Fibroblast of lung (primary cell): ENCODE data around the gene ZNF280C. TPM values are rescaled to one million over a fixed set of nuclear protein-coding genes. Genes with fewer than 3 reads are reported as not detected.

Source experiments
- DNase-seq, 2 donors: peaks; one replicate each; pipeline versions ENCODE4 v3.0.0 to v3.0.0-alpha.2; 2010; ENCODE audit warnings: low read depth in 2 of 2
- H2AFZ ChIP-seq: 2 replicates; pipeline ENCODE4 v1.5.1; 2012; ENCODE audit warnings: low read length, control low read depth, inconsistent platforms
- H3K27ac ChIP-seq: 2 replicates; pipeline ENCODE4 v1.5.1; 2011; ENCODE audit warnings: low read length, control low read depth; ENCODE audit not compliant: insufficient read depth
- H3K27me3 ChIP-seq: 2 replicates; pipeline ENCODE4 v1.5.1; 2011; ENCODE audit warnings: mild to moderate bottlenecking, low read length; ENCODE audit not compliant: control insufficient read depth, insufficient read depth
- H3K36me3 ChIP-seq: 2 replicates; pipeline ENCODE4 v1.5.1; 2011; ENCODE audit warnings: low read length; ENCODE audit not compliant: control insufficient read depth, insufficient read depth
- H3K4me1 ChIP-seq: 2 replicates; pipeline ENCODE4 v1.5.1; 2011; ENCODE audit warnings: low read length; ENCODE audit not compliant: control insufficient read depth, insufficient read depth; ENCODE audit errors: extremely low read depth
- H3K4me2 ChIP-seq: 2 replicates; pipeline ENCODE4 v1.5.1; 2011; ENCODE audit warnings: low read length, control low read depth; ENCODE audit not compliant: insufficient read depth; ENCODE audit errors: extremely low read depth
- H3K4me3 ChIP-seq, 4 experiments: fragments of 200-600 bp in 1 of 4; sonication (generic) in 1 of 4; replicated peaks in 1 of 4; 2 replicates each; pipeline ENCODE4 v1.5.1; 2011 to 2016; ENCODE audit warnings: low read length in 4 of 4, low read depth in 3 of 4, mild to moderate bottlenecking in 3 of 4, control low read depth in 2 of 4, inconsistent platforms in 1 of 4, mixed read lengths in 1 of 4; ENCODE audit not compliant: insufficient read depth in 1 of 4; ENCODE audit errors: control extremely low read depth in 1 of 4
- H3K79me2 ChIP-seq: 2 replicates; pipeline ENCODE4 v1.5.1; 2012; ENCODE audit warnings: mild to moderate bottlenecking, low read length, inconsistent platforms; ENCODE audit not compliant: control insufficient read depth, insufficient read depth
- H3K9ac ChIP-seq: 2 replicates; pipeline ENCODE4 v1.5.1; 2011; ENCODE audit warnings: mild to moderate bottlenecking, low read length, control low read depth; ENCODE audit not compliant: insufficient read depth
- H3K9me3 ChIP-seq: 2 replicates; pipeline ENCODE4 v1.5.1; 2012; ENCODE audit warnings: low read depth, low read length; ENCODE audit not compliant: control insufficient read depth, insufficient read depth
- H4K20me1 ChIP-seq: 2 replicates; pipeline ENCODE4 v1.5.1; 2011; ENCODE audit warnings: low read length; ENCODE audit not compliant: control insufficient read depth, insufficient read depth; ENCODE audit errors: extremely low read depth
- EZH2 ChIP-seq: IDR thresholded peaks from 2 replicates; pipeline ENCODE4 v1.5.1; 2012; ENCODE audit warnings: low read length, control low read depth, mild to moderate bottlenecking; ENCODE audit errors: missing control alignments
- polyA plus RNA-seq, 2 donors: library from polyadenylated mRNA; depleted of rRNA in 1 of 2; stranded (reverse) in 1 of 2; unstranded in 1 of 2; fragments of >200 nt; gene quantifications; 2 replicates each; pipeline ENCODE4 v1.2.1, GENCODE V29; 2011 to 2012; ENCODE audit warnings: missing spikeins in 1 of 2
- total RNA-seq: library from RNA; depleted of rRNA; stranded (reverse); fragments of >200 nt; gene quantifications from 2 replicates; pipeline ENCODE4 v1.2.1, GENCODE V29; 2014
- TF ChIP-seq, protein P1 (sequence below), 2 donors: IDR thresholded peaks in 1 of 2; conservative IDR thresholded peaks in 1 of 2; 1 replicate in 1 of 2; 2 replicates in 1 of 2; pipeline ENCODE4 v1.5.1; 2011 to 2012; ENCODE audit warnings: low read length in 2 of 2, control low read depth in 1 of 2, inconsistent platforms in 1 of 2, low read depth in 1 of 2, mild to moderate bottlenecking in 1 of 2

Gene ZNF280C
- total and polyA plus RNA-seq, 2 donors (not counting 1 experiment from before 2014, with no cell fraction given): 4.1 to 8.7 TPM

DNA sequence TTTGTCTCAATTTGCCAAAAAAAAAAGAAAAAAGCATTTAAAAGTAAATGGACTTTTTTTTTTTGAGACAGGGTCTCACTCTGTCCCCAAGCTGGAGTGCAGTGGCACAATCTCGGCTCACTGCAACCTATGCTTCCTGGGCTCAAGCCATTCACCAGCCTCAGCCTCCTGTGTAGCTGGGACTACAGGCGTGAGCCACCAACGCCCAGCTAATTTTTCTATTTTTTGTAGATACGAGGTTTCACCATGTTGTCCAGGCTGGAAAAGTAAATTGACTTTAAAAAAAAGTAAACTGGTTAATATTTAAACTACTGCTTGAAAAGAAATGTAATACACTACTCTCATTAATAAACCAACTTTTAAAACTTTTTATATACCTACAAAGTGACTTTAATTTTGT lies 108.9 kb downstream of the ZNF280C start:
- Histone ChIP-seq H2AFZ (no peak overlapping the region), H3K27me3 (no peaks in the 10 kb centered on the region), H3K9ac (no peak overlapping the region), H3K27ac (no peak overlapping the region), H3K79me2 (peaks cover 9% of the 10 kb centered on the region), H4K20me1 (no peaks in the 10 kb centered on the region), H3K4me3 (no peak overlapping the region), H3K4me1 (no peaks in the 10 kb centered on the region), H3K4me2 (no peak overlapping the region), H3K9me3 (no peaks in the 10 kb centered on the region), H3K36me3 (no peaks in the 10 kb centered on the region)
- TF ChIP-seq EZH2: no peak
- TF ChIP-seq, protein P1, sequence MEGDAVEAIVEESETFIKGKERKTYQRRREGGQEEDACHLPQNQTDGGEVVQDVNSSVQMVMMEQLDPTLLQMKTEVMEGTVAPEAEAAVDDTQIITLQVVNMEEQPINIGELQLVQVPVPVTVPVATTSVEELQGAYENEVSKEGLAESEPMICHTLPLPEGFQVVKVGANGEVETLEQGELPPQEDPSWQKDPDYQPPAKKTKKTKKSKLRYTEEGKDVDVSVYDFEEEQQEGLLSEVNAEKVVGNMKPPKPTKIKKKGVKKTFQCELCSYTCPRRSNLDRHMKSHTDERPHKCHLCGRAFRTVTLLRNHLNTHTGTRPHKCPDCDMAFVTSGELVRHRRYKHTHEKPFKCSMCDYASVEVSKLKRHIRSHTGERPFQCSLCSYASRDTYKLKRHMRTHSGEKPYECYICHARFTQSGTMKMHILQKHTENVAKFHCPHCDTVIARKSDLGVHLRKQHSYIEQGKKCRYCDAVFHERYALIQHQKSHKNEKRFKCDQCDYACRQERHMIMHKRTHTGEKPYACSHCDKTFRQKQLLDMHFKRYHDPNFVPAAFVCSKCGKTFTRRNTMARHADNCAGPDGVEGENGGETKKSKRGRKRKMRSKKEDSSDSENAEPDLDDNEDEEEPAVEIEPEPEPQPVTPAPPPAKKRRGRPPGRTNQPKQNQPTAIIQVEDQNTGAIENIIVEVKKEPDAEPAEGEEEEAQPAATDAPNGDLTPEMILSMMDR (conservative IDR thresholded peaks at IDR 0.05 in 1 of 2, IDR thresholded peaks at IDR 0.05 in 1 of 2; ENCODE audit: low read depth in 1 of 2, low read length in 2 of 2): no peak
- no peak for DNase-seq

DNA sequence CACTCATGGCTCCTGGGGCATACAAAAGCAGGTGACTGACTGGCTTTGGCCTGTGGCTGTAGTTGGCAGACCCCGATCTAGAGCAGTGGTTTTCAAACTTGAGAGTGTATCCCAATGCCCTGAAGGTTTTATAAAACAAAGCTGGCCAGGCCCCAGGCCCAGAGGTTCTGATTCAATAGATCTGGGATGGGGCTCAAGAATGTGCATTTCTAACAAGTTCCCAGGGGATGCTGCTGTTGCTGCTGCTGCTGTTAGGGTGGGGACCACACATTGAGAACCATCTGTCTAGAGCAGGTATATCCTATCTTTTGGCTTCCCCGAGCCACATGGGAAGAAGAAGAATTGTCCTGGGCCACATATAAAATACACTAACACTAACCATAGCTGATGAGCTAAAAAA lies 110.4 kb downstream of the ZNF280C start:
- Histone ChIP-seq H3K4me1 (no peaks in the 10 kb centered on the region), H3K36me3 (no peaks in the 10 kb centered on the region), H2AFZ (no peak overlapping the region), H3K9ac (no peak overlapping the region), H3K79me2 (no peaks in the 10 kb centered on the region), H3K9me3 (no peaks in the 10 kb centered on the region), H3K27me3 (no peaks in the 10 kb centered on the region), H4K20me1 (no peaks in the 10 kb centered on the region), H3K27ac (no peak overlapping the region), H3K4me2 (no peak overlapping the region), H3K4me3 (no peak overlapping the region)
- no peak for DNase-seq
- TF ChIP-seq, protein P1 (conservative IDR thresholded peaks at IDR 0.05 in 1 of 2, IDR thresholded peaks at IDR 0.05 in 1 of 2; ENCODE audit: low read depth in 1 of 2, low read length in 2 of 2): no peak
- TF ChIP-seq EZH2: no peak

DNA sequence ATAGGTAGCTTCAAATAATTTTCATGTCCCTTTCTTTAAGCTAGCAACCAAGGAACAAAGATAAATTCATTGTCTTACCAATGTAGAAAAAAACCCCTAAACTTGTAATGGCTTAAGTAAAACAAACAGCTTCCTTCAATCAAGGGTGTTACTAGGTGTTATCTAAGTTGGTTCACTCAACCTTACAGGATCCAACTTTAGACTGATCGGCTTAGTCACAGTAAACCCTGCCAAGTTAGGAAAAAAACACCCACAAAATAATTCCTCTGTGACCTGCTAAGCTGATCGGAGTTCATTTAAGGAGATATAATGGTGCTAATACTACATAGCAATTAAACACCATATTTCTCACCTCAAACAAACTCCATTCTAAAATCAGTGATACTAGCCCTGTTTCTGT lies 113.1 kb downstream of the ZNF280C start:
- no peaks in the 10 kb centered on the region for H3K9me3 ChIP-seq
- no peak overlapping the region for H2AFZ ChIP-seq
- no peak for TF ChIP-seq EZH2
- TF ChIP-seq, protein P1 (conservative IDR thresholded peaks at IDR 0.05 in 1 of 2, IDR thresholded peaks at IDR 0.05 in 1 of 2; ENCODE audit: low read depth in 1 of 2, low read length in 2 of 2): no peak
- H3K9ac ChIP-seq: no peak overlapping the region
- no peaks in the 10 kb centered on the region for H3K36me3 ChIP-seq
- H3K27ac ChIP-seq: no peak overlapping the region
- H4K20me1 ChIP-seq: no peaks in the 10 kb centered on the region
- peak in 1 of 2 donors; percentile 55 for DNase-seq
- no peak overlapping the region for H3K4me2 ChIP-seq
- no peaks in the 10 kb centered on the region for H3K4me1 ChIP-seq
- H3K27me3 ChIP-seq: no peaks in the 10 kb centered on the region
- no peaks in the 10 kb centered on the region for H3K79me2 ChIP-seq
- H3K4me3 ChIP-seq: no peak overlapping the region

Other genes with a start within 250 kb of the ZNF280C start
- gene ELF4, start 158.4 kb downstream of the ZNF280C start, total RNA-seq: 5.9 and 9.9 TPM in 2 replicates
- gene ELF4, start 158.4 kb downstream of the ZNF280C start, polyA plus RNA-seq: 13.7 and 17.0 TPM in 2 replicates
- 18.2 and 23.1 TPM in 2 replicates for gene AIFM1, start 103.1 kb downstream of the ZNF280C start, total RNA-seq
- 36.1 and 47.1 TPM in 2 replicates for gene AIFM1, start 103.1 kb downstream of the ZNF280C start, polyA plus RNA-seq
- gene RAB33A, start 96.9 kb downstream of the ZNF280C start, total RNA-seq: 12.6 and 18.3 TPM in 2 replicates
- 2.8 and 4.0 TPM in 2 replicates for gene RAB33A, start 96.9 kb downstream of the ZNF280C start, polyA plus RNA-seq
- gene SLC25A14, start 71.0 kb upstream of the ZNF280C start, total RNA-seq: 8.0 and 11.2 TPM in 2 replicates
- 11.9 and 15.2 TPM in 2 replicates for gene SLC25A14, start 71.0 kb upstream of the ZNF280C start, polyA plus RNA-seq
- not detected in 2 replicates for gene GPR119, start 116.8 kb upstream of the ZNF280C start, total RNA-seq
- not detected in 2 replicates for gene GPR119, start 116.8 kb upstream of the ZNF280C start, polyA plus RNA-seq
- 32.0 and 37.2 TPM in 2 replicates for gene RBMX2, start 133.1 kb upstream of the ZNF280C start, total RNA-seq
- 20.8 and 22.0 TPM in 2 replicates for gene RBMX2, start 133.1 kb upstream of the ZNF280C start, polyA plus RNA-seq